Astrocyte of the cerebellum (primary cell): ENCODE measurements around the gene MAOB.

ENCODE experiments used
- DNase-seq: peaks from one replicate; pipeline ENCODE4 v3.0.0-alpha.2; 2011; ENCODE audit warnings: low read depth
- H3K4me3 ChIP-seq: 2 replicates; pipeline ENCODE4 v1.5.1; 2011; ENCODE audit warnings: mild to moderate bottlenecking, low read depth, low read length, moderate library complexity
- in situ Hi-C: cut with HindIII; loops from 2 replicates; pipeline ENCODE4 v1.10.0; 2017; ENCODE audit warnings: low sequenced_read_pairs
- TF ChIP-seq, protein P1 (sequence below): IDR thresholded peaks from 2 replicates; pipeline ENCODE4 v1.5.1; 2012; ENCODE audit warnings: low read length, low read depth, moderate library complexity, mild to moderate bottlenecking; ENCODE audit errors: missing control alignments

Gene MAOB

DNA sequence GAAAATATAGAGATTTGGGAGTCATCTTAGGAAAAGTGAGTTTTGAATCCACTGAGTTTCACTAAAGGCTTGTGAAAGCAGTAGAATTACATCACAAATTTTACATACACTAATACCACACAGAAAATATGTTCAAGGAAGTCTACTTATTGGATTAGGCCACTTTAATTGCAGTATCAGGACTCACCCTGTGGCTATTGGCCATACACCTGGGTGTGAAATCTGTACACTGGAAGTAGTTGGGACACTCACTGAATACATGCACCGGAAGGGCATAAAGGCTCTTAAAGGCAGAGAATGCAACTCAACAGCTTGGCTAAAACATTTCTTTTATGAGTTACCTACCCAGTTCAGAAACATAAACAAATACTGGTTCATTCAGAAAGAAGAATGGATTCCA is 19.8 kb downstream of the MAOB start:
- in situ Hi-C loops = no loop called here
- H3K4me3 ChIP-seq = no peak overlapping the region
- DNase-seq = no peak
- TF ChIP-seq, protein P1, sequence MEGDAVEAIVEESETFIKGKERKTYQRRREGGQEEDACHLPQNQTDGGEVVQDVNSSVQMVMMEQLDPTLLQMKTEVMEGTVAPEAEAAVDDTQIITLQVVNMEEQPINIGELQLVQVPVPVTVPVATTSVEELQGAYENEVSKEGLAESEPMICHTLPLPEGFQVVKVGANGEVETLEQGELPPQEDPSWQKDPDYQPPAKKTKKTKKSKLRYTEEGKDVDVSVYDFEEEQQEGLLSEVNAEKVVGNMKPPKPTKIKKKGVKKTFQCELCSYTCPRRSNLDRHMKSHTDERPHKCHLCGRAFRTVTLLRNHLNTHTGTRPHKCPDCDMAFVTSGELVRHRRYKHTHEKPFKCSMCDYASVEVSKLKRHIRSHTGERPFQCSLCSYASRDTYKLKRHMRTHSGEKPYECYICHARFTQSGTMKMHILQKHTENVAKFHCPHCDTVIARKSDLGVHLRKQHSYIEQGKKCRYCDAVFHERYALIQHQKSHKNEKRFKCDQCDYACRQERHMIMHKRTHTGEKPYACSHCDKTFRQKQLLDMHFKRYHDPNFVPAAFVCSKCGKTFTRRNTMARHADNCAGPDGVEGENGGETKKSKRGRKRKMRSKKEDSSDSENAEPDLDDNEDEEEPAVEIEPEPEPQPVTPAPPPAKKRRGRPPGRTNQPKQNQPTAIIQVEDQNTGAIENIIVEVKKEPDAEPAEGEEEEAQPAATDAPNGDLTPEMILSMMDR = no peak

DNA sequence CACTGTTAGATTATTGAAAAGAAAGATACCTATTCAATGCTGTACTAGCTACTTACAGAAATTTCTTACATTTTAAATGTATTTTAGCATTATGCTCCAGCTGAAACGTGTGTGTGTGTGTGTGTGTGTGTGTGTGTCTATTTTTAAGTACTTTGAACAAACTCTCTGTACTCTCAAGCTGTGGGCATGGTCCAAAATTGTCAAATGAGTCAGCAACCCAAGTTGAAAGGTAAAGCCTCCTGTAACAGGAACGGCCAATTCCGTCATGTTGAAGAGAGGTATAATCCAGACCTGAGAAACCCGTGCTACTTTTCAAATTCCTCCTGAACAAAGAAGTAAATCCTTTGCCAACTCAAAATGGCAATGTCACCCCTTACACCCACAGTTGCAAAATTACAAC is 20.5 kb downstream of the MAOB start:
- TF ChIP-seq, protein P1 = no peak
- in situ Hi-C loops = no loop called here
- no peak overlapping the region for H3K4me3 ChIP-seq
- DNase-seq = no peak

DNA sequence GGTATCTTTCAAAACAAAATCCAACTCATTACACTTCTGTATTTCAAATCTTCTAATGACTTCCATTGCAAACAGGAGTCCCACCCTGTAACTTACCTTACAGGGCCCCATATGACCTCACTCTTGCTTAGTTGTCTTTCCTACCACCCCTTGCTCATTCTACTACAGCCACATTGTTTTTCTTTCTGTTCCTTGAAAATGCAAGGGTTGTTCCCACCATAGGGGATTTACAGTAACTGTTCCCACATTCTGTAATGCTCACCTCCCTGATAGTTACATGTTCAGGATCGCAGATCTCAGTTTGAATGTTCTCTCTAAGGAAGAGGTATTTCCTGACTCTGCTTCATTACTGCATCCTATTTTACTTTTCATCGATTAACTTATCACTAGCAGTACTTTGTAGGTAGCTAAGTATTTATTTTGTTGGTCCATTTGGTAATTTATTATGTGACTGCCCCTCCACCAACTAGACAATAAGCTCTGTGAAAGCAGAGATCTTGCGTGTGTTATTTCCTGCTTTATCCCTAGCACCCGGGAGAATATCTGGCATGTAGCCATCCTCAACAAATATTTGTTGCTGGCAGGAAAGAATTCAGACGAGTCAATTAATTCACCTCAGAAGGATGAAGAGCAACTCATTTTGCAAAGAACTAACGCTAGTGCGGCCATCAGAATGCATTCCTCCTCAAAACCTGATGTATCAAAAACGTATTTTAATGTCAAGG is 21.4 kb downstream of the MAOB start:
- peak; percentile 33 for DNase-seq
- TF ChIP-seq, protein P1 = no peak
- H3K4me3 ChIP-seq = no peak overlapping the region
- in situ Hi-C loops = no loop called here

DNA sequence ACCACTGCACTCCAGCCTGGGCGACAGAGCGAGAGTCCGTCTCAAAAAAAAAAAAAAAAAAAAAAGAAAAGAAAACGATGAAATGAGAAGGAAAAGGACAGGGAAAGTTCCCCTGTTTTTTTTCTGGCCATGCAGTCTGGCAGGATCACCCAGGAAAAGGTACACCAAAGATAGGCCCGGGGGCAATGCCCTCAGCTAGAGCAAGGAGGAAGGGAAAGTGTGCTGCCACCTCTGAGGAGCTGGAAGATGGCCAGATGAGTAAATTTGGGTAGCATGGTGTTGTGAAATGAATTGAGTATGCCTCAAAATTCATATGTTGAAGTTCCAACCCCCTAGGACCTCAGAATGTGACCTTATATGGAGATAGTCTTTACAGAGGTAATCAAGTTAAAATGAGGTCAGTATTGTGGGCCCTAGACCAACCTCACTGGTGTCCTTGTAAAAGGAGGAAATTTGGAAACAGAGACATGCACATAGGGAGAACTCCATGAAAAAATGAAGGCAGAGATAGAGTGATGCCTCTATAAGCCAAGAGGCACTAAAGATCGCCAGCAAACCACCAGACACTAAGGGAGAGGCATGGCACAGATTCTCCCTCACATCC is 28.9 kb downstream of the MAOB start:
- H3K4me3 ChIP-seq = no peak overlapping the region
- DNase-seq = no peak
- in situ Hi-C loops = no loop called here
- TF ChIP-seq, protein P1 = no peak

DNA sequence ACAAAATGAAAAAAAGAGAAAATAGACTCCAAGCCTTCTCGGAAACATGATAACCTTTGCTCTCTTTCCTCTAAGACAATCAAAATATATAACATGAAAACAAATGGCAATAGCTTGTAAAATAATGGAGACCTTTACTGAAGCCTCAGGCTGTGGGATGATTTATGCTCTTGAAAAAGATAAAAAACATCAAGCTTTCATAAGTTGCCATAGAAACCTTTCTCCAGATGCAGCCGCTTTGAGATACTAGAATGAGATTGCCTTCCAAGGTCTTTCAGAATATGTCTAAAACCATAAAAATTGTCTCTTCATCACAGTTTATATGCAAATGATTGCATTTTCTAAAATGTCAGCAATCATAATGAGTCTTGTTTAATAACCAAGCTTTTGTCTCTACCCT is 31.6 kb downstream of the MAOB start:
- in situ Hi-C loops = no loop called here
- DNase-seq = no peak
- no peak overlapping the region for H3K4me3 ChIP-seq
- TF ChIP-seq, protein P1 = no peak

DNA sequence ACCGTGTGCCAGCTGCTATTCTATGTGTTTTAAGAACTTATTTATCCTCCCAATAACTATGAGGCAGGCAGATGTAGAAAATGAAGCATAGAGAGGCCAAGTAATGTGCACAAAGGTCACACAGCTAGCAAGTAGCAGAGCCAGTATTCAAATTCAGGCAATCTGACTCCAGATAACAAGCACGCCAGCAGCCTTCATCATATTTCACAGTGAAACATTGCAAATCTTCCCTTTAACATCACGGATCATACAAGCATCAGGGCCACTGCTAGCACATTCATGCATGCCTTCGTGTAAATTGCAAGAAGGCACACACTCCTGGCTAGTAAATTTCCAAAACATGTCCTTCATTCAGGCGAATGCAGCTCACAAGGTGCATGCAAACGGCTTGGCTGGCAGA is 33.1 kb downstream of the MAOB start:
- TF ChIP-seq, protein P1 = no peak
- in situ Hi-C loops = no loop called here
- no peak overlapping the region for H3K4me3 ChIP-seq
- no peak for DNase-seq
